BLaER1 treated with 17β-estradiol and CSF1 and Interleukin-3, amounts not matched to agents 10 nM and 100 nM (cell line): ENCODE measurements around the gene ZG16.

Source experiments
- H3K27ac ChIP-seq, 11 experiments: shearing (Covaris generic); formaldehyde crosslinking; 2 replicates each; pipeline ENCODE4 v1.8.1; 2022
- H3K27me3 ChIP-seq, 11 experiments: shearing (Covaris generic); formaldehyde crosslinking; 2 replicates each; pipeline ENCODE4 v1.8.1; 2022
- H3K36me3 ChIP-seq, 11 experiments: shearing (Covaris generic); formaldehyde crosslinking; 2 replicates each; pipeline ENCODE4 v1.8.1; 2022
- H3K4me1 ChIP-seq, 10 experiments: shearing (Covaris generic); formaldehyde crosslinking; 2 replicates each; pipeline ENCODE4 v1.8.1; 2022
- H3K4me2 ChIP-seq, 11 experiments: shearing (Covaris generic); formaldehyde crosslinking; 2 replicates each; pipeline ENCODE4 v1.8.1; 2022
- H3K4me3 ChIP-seq, 10 experiments: shearing (Covaris generic); formaldehyde crosslinking; 2 replicates each; pipeline ENCODE4 v1.8.1; 2022
- H3K9ac ChIP-seq, 11 experiments: shearing (Covaris generic); formaldehyde crosslinking; 2 replicates each; pipeline ENCODE4 v1.8.1; 2022
- H3K9me3 ChIP-seq, 11 experiments: shearing (Covaris generic); formaldehyde crosslinking; replicated peaks in 1 of 11; 2 replicates each; pipeline ENCODE4 v1.8.1; 2022
- H4K20me1 ChIP-seq, 11 experiments: shearing (Covaris generic); formaldehyde crosslinking; 2 replicates each; pipeline ENCODE4 v1.8.1; 2022
- Cebpa-rat ChIP-seq, 11 experiments: shearing (Covaris generic); IDR thresholded peaks; 2 replicates each; pipeline ENCODE4 v1.8.1; 2022

Gene ZG16

GRCh38 chr16:29804020-29804419 is 26.0 kb downstream of the ZG16 start:
- H4K20me1 ChIP-seq: peaks cover 6 to 21% (median 11%) of the 10 kb centered on the region in 11 experiments; a peak in 21 of 22 replicates
- H3K27me3 ChIP-seq: no peaks in the 10 kb centered on the region
- no peak for TF ChIP-seq Cebpa-rat (IDR thresholded peaks at IDR 0.05)
- peak overlapping the region in 10 of 11 experiments; percentile 92 to 97 (median 94); a peak in 19 of 22 replicates for H3K9ac ChIP-seq
- no peaks in the 10 kb centered on the region for H3K9me3 ChIP-seq
- H3K4me3 ChIP-seq: peak overlapping the region in 9 of 10 experiments; percentile 3 to 79 (median 73); a peak in 12 of 20 replicates
- peak overlapping the region; percentile 77 to 99 (median 96) for H3K4me2 ChIP-seq
- peaks cover 23 to 75% (median 59%) of the 10 kb centered on the region in 11 experiments for H3K36me3 ChIP-seq
- H3K27ac ChIP-seq: peak overlapping the region in 10 of 11 experiments; percentile 91 to 98 (median 96); a peak in 18 of 22 replicates
- H3K4me1 ChIP-seq: peaks cover 29 to 45% (median 35%) of the 10 kb centered on the region in 10 experiments

- no peaks in the 10 kb centered on the region for H3K9me3 ChIP-seq
- peak overlapping the region; percentile 67 to 79 (median 74) for H3K4me3 ChIP-seq
- H3K27ac ChIP-seq: peak overlapping the region; percentile 91 to 98 (median 96)
- H4K20me1 ChIP-seq: peaks cover 11 to 21% (median 16%) of the 10 kb centered on the region in 11 experiments; a peak in 21 of 22 replicates
- peaks cover 22 to 74% (median 57%) of the 10 kb centered on the region in 11 experiments for H3K36me3 ChIP-seq
- H3K9ac ChIP-seq: peak overlapping the region; percentile 92 to 97 (median 94)
- no peaks in the 10 kb centered on the region for H3K27me3 ChIP-seq
- TF ChIP-seq Cebpa-rat (IDR thresholded peaks at IDR 0.05): no peak
- H3K4me2 ChIP-seq: peak overlapping the region; percentile 77 to 99 (median 96)
- H3K4me1 ChIP-seq: peaks cover 34 to 51% (median 40%) of the 10 kb centered on the region in 10 experiments
Observed at GRCh38 chr16:29804455-29805231, 26.6 kb downstream of the ZG16 start.

GRCh38 chr16:29805232-29806098 is 27.4 kb downstream of the ZG16 start:
- H3K27ac ChIP-seq: peak overlapping the region; percentile 91 to 98 (median 96)

GRCh38 chr16:29806099-29806579 is 28.1 kb downstream of the ZG16 start, which contains the start of gene MAZ:
MAZ (plus strand) TSS chr16:29806529; CDS start chr16:29806702, 173 bp downstream.
- H3K27ac ChIP-seq: peak within 1 kb of the TSS; percentile 92 to 98 (median 96)
- H3K4me1 ChIP-seq: peaks cover 48 to 65% (median 55%) of the 10 kb centered on the region in 10 experiments
- H3K4me2 ChIP-seq: peak within 1 kb of the TSS; percentile 95 to 100 (median 100)
- H4K20me1 ChIP-seq: peaks cover 24 to 35% (median 31%) of the 10 kb centered on the region in 11 experiments; a peak in 21 of 22 replicates
- H3K27me3 ChIP-seq: no peaks in the 10 kb centered on the region
- peaks cover 14 to 69% (median 51%) of the 10 kb centered on the region in 11 experiments; a peak in 21 of 22 replicates for H3K36me3 ChIP-seq
- H3K9ac ChIP-seq: peak within 1 kb of the TSS; percentile 92 to 99 (median 97)
- peak within 1 kb of the TSS; percentile 75 to 88 (median 81) for H3K4me3 ChIP-seq
- TF ChIP-seq Cebpa-rat (IDR thresholded peaks at IDR 0.05): no peak
- H3K9me3 ChIP-seq: no peaks in the 10 kb centered on the region

More at GRCh38 chr16:29805232-29806098, 27.4 kb downstream of the ZG16 start:
- H3K4me1 ChIP-seq: peaks cover 42 to 59% (median 48%) of the 10 kb centered on the region in 10 experiments
- no peaks in the 10 kb centered on the region for H3K9me3 ChIP-seq
- H3K9ac ChIP-seq: peak overlapping the region; percentile 92 to 97 (median 94)
- no peaks in the 10 kb centered on the region for H3K27me3 ChIP-seq
- H3K4me3 ChIP-seq: peak overlapping the region; percentile 67 to 79 (median 74)
- peaks cover 19 to 28% (median 24%) of the 10 kb centered on the region in 11 experiments; a peak in 21 of 22 replicates for H4K20me1 ChIP-seq
- H3K4me2 ChIP-seq: peak overlapping the region; percentile 77 to 99 (median 96)
- H3K36me3 ChIP-seq: peaks cover 20 to 74% (median 57%) of the 10 kb centered on the region in 11 experiments; a peak in 21 of 22 replicates
- no peak for TF ChIP-seq Cebpa-rat (IDR thresholded peaks at IDR 0.05)

GRCh38 chr16:29806641-29807425 is 28.8 kb downstream of the ZG16 start:
- Histone ChIP-seq H3K27ac (peak overlapping the region; percentile 79 to 98 (median 96)), H3K4me3 (peak overlapping the region; percentile 74 to 88 (median 81)), H3K4me2 (peak overlapping the region; percentile 95 to 100 (median 100)), H3K36me3 (peaks cover 11 to 62% (median 44%) of the 10 kb centered on the region in 11 experiments; a peak in 21 of 22 replicates), H3K27me3 (no peaks in the 10 kb centered on the region), H3K4me1 (peaks cover 54 to 66% (median 62%) of the 10 kb centered on the region in 10 experiments), H3K9ac (peak overlapping the region; percentile 90 to 99 (median 96)), H3K9me3 (no peaks in the 10 kb centered on the region), H4K20me1 (peaks cover 24 to 40% (median 37%) of the 10 kb centered on the region in 11 experiments; a peak in 21 of 22 replicates)
- no peak for TF ChIP-seq Cebpa-rat (IDR thresholded peaks at IDR 0.05)

- Histone ChIP-seq H3K4me3 (peak overlapping the region; percentile 74 to 88 (median 81)), H3K27me3 (peaks cover 0 to 6% (median 0%) of the 10 kb centered on the region in 11 experiments; a peak in 2 of 22 replicates), H3K4me1 (peaks cover 58 to 67% (median 62%) of the 10 kb centered on the region in 10 experiments), H3K36me3 (peaks cover 11 to 54% (median 36%) of the 10 kb centered on the region in 11 experiments; a peak in 21 of 22 replicates), H4K20me1 (peaks cover 24 to 44% (median 37%) of the 10 kb centered on the region in 11 experiments; a peak in 21 of 22 replicates), H3K9ac (peak overlapping the region; percentile 90 to 99 (median 96)), H3K9me3 (no peaks in the 10 kb centered on the region), H3K27ac (peak overlapping the region; percentile 79 to 98 (median 96)), H3K4me2 (peak overlapping the region; percentile 95 to 100 (median 100))
- TF ChIP-seq Cebpa-rat (IDR thresholded peaks at IDR 0.05): no peak
Observed at GRCh38 chr16:29807426-29808218, 29.6 kb downstream of the ZG16 start.
